Neural crest cell (in vitro differentiated cells): Measurements from ENCODE around the gene ST3GAL3. TPM values are rescaled to one million over a fixed set of nuclear protein-coding genes. Genes with fewer than 3 reads are reported as not detected.

Source experiments
- DNase-seq: peaks from one replicate; pipeline ENCODE4 v3.0.0; 2021; ENCODE audit warnings: low read depth, mixed read lengths, low spot score
- H3K27ac Mint-ChIP-seq: one replicate; pipeline ENCODE4 v1.8.0; 2021; ENCODE audit warnings: mild to moderate bottlenecking, mixed read lengths; ENCODE audit not compliant: unreplicated experiment
- H3K27me3 Mint-ChIP-seq: 2 replicates; pipeline ENCODE4 v1.8.0; 2021; ENCODE audit warnings: low read depth, mild to moderate bottlenecking, mixed read lengths
- H3K36me3 Mint-ChIP-seq: 2 replicates; pipeline ENCODE4 v1.8.0; 2021; ENCODE audit warnings: low read depth, mild to moderate bottlenecking, mixed read lengths
- H3K4me1 Mint-ChIP-seq: 2 replicates; pipeline ENCODE4 v1.8.0; 2021; ENCODE audit warnings: mixed read lengths
- H3K4me3 Mint-ChIP-seq: one replicate; pipeline ENCODE4 v1.8.0; 2021; ENCODE audit warnings: mild to moderate bottlenecking, mixed read lengths
- H3K9me3 Mint-ChIP-seq: 2 replicates; pipeline ENCODE4 v1.8.0; 2021; ENCODE audit warnings: mixed read lengths
- total RNA-seq: library from RNA; stranded (reverse); gene quantifications from 2 replicates; pipeline ENCODE4 v1.2.1, GENCODE V29; 2021
- TF ChIP-seq, protein P1 (sequence below): fragments of 200-600 bp; sonication (generic); conservative IDR thresholded peaks from 2 replicates; pipeline ENCODE4 v1.5.0; 2021; ENCODE audit warnings: antibody characterized with exemption, mild to moderate bottlenecking

Gene ST3GAL3
- total RNA-seq, 1 donor from 2014 or later, result 37.4 TPM

DNA sequence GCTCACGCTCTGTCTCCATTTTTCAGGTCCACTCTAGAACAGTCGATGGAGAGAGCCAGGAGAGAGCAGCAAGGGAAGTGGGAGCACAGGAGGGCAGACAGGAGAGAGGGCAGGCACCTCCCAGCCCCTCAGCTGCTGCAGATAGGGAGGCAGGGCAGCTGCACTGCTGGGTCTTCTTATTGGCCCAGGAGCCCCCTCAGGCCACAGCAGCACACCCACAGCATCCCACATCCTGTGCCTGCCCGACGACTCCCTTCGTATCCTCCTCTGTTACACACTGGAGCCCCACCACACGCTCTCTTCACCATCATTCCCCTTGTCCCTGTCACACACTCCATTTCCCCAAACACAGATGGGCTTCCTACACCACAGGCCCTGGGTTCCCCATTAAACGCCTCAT, 212.6 kb downstream of the ST3GAL3 start:
- TF ChIP-seq, protein P1, sequence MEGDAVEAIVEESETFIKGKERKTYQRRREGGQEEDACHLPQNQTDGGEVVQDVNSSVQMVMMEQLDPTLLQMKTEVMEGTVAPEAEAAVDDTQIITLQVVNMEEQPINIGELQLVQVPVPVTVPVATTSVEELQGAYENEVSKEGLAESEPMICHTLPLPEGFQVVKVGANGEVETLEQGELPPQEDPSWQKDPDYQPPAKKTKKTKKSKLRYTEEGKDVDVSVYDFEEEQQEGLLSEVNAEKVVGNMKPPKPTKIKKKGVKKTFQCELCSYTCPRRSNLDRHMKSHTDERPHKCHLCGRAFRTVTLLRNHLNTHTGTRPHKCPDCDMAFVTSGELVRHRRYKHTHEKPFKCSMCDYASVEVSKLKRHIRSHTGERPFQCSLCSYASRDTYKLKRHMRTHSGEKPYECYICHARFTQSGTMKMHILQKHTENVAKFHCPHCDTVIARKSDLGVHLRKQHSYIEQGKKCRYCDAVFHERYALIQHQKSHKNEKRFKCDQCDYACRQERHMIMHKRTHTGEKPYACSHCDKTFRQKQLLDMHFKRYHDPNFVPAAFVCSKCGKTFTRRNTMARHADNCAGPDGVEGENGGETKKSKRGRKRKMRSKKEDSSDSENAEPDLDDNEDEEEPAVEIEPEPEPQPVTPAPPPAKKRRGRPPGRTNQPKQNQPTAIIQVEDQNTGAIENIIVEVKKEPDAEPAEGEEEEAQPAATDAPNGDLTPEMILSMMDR, result no peak
- DNase-seq, result no peak
- H3K27ac Mint-ChIP-seq, result no peak overlapping the region
- no peak overlapping the region for H3K4me3 Mint-ChIP-seq
- H3K27me3 Mint-ChIP-seq, result no peaks in the 10 kb centered on the region
- H3K4me1 Mint-ChIP-seq, result no peaks in the 10 kb centered on the region
- no peaks in the 10 kb centered on the region for H3K9me3 Mint-ChIP-seq
- peaks cover 2% of the 10 kb centered on the region for H3K36me3 Mint-ChIP-seq

DNA sequence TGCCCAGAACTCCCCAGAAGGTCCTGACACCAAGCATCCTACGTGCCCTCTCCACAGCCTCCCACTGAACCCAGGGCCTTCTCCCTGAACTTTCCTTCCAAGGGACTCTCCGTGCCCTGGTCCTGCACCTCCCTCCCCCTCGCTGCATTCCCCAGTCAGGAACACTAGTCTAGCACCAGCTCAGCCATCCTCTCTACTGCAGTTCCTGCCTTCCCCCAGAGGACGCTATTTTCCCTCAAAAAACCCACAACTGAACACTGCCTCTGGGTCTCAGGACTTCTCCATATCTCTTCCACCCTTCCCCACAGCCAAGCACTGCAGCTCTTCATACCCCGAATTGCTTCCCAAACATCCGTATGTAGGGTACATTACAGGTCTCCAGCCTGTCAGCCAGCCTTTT, 213.7 kb downstream of the ST3GAL3 start:
- no peaks in the 10 kb centered on the region for H3K4me1 Mint-ChIP-seq
- H3K27ac Mint-ChIP-seq, result no peak overlapping the region
- DNase-seq, result no peak
- no peaks in the 10 kb centered on the region for H3K27me3 Mint-ChIP-seq
- peaks cover 8% of the 10 kb centered on the region for H3K36me3 Mint-ChIP-seq
- H3K4me3 Mint-ChIP-seq, result no peak overlapping the region
- no peaks in the 10 kb centered on the region for H3K9me3 Mint-ChIP-seq
- TF ChIP-seq, protein P1, result no peak

DNA sequence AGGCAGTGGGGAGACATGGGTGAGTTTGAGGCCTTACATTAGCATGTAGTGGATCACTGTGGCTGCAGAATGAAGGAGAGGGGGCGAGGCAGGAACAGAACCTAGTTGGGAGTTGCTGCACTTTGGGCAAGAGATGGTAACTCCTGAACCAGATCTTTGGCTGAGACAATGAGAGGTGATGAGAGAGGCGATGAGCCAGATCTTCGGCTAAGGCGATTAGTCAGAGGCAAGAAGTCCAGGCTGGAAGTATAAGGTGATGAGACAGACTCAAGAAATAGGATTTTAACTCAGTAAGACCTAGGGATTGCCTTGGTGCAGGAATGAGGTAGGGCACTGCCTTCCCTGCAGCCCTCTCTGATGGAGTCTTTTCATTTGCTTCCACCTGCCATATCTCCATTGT, 217.2 kb downstream of the ST3GAL3 start:
- Mint-ChIP-seq H3K36me3 (peaks cover 8% of the 10 kb centered on the region), H3K4me1 (no peaks in the 10 kb centered on the region)
- TF ChIP-seq, protein P1, result no peak

DNA sequence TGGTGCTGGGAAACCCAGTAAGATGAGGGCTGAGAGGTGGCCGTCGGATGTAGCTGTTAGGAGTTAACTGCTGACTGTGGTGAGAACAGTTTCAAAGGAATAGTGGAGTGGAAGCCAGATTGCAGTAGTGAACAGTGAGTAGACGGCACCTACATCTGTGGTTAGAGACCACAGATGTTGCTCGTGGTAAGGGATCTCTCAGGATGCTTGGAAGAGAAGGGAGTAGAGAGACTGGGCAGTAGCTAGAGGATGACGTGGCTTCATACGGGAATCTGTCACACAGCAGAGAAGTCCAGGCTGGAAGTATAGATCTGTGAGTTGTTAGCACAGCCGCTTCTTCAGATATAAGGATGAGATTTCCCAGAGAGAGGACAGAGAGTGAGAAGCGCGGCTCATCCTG, 218.5 kb downstream of the ST3GAL3 start:
- H3K27me3 Mint-ChIP-seq, result no peaks in the 10 kb centered on the region
- H3K9me3 Mint-ChIP-seq, result no peaks in the 10 kb centered on the region
- no peak overlapping the region for H3K4me3 Mint-ChIP-seq
- H3K27ac Mint-ChIP-seq, result no peak overlapping the region
- DNase-seq, result no peak
- no peaks in the 10 kb centered on the region for H3K4me1 Mint-ChIP-seq
- peaks cover 8% of the 10 kb centered on the region for H3K36me3 Mint-ChIP-seq
- TF ChIP-seq, protein P1, result no peak

More for the DNA sequence above, 217.2 kb downstream of the ST3GAL3 start:
- Mint-ChIP-seq H3K27me3 (no peaks in the 10 kb centered on the region), H3K27ac (no peak overlapping the region), H3K9me3 (no peaks in the 10 kb centered on the region), H3K4me3 (no peak overlapping the region)
- no peak for DNase-seq

DNA sequence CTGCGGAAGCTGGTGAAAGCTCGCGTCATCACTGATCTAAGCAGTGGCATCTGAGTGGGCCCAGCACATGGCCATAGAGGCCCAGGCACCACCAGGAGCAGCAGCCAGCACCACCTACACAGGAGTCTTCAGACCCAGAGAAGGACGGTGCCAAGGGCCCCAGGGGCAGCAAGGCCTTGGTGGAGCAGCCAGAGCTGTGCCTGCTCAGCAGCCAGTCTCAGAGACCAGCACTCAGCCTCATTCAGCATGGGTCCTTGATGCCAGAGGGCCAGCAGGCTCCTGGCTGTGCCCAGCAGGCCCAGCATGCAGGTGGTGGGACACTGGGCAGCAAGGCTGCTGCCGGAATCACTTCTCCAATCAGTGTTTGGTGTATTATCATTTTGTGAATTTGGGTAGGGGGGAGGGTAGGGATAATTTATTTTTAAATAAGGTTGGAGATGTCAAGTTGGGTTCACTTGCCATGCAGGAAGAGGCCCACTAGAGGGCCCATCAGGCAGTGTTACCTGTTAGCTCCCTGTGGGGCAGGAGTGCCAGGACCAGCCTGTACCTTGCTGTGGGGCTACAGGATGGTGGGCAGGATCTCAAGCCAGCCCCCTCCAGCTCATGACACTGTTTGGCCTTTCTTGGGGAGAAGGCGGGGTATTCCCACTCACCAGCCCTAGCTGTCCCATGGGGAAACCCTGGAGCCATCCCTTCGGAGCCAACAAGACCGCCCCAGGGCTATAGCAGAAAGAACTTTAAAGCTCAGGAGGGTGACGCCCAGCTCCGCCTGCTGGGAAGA, 223.0 kb downstream of the ST3GAL3 start:
- no peak for DNase-seq
- Mint-ChIP-seq H3K36me3 (peaks cover 5% of the 10 kb centered on the region), H3K27me3 (peaks cover 35% of the 10 kb centered on the region), H3K4me3 (no peak overlapping the region), H3K4me1 (peaks cover 16% of the 10 kb centered on the region), H3K27ac (no peak overlapping the region), H3K9me3 (no peaks in the 10 kb centered on the region)
- TF ChIP-seq, protein P1, result peak; percentile 49
